ENCODE measurements around the gene PIK3IP1.
"Not testable (repeated sequence)": the region's sequence is repeated elsewhere in the genome, so short reads cannot be mapped to it uniquely, and the experiment has no call there.

PIK3IP1 gene

GRCh38 chr22:31248965-31249958, 43.0 kb downstream of the PIK3IP1 start:
- DNase-seq = no peak
- no peak for ATAC-seq

GRCh38 chr22:31248138-31248745, 44.0 kb downstream of the PIK3IP1 start:
- DNase-seq (peak; percentile 49), ATAC-seq (peak; percentile 90)

GRCh38 chr22:31247726-31248125, 44.6 kb downstream of the PIK3IP1 start:
- no peak for DNase-seq
- ATAC-seq = no peak

GRCh38 chr22:31246687-31247086, 45.6 kb downstream of the PIK3IP1 start:
- DNase-seq (no peak), ATAC-seq (no peak)

- DNase-seq, ATAC-seq: not testable (repeated sequence)
Measured at GRCh38 chr22:31245998-31246397, 46.3 kb downstream of the PIK3IP1 start.

GRCh38 chr22:31244943-31245451, 47.3 kb downstream of the PIK3IP1 start:
- ATAC-seq = no peak

GRCh38 chr22:31244046-31244942, 48.0 kb downstream of the PIK3IP1 start:
- DNase-seq (no peak), ATAC-seq (no peak)

More at GRCh38 chr22:31244943-31245451, 47.3 kb downstream of the PIK3IP1 start:
- no peak for DNase-seq

- no peak for DNase-seq
- no peak for ATAC-seq
Measured at GRCh38 chr22:31243339-31244045, 48.8 kb downstream of the PIK3IP1 start.

GRCh38 chr22:31241936-31242335, 50.4 kb downstream of the PIK3IP1 start:
- DNase-seq (no peak), ATAC-seq (no peak)

GRCh38 chr22:31241200-31241599, 51.1 kb downstream of the PIK3IP1 start:
- DNase-seq = no peak
- ATAC-seq = no peak

- ATAC-seq (no peak), DNase-seq (no peak)
Measured at GRCh38 chr22:31239771-31240370, 52.4 kb downstream of the PIK3IP1 start.

- ATAC-seq = no peak
- DNase-seq = no peak
Measured at GRCh38 chr22:31238057-31238456, 54.2 kb downstream of the PIK3IP1 start.

- ATAC-seq, DNase-seq: not testable (repeated sequence)
Measured at GRCh38 chr22:31236044-31236443, 56.2 kb downstream of the PIK3IP1 start.

GRCh38 chr22:31235081-31235480, 57.2 kb downstream of the PIK3IP1 start:
- DNase-seq (no peak), ATAC-seq (no peak)

GRCh38 chr22:31233001-31233400, 59.3 kb downstream of the PIK3IP1 start:
- no peak for ATAC-seq
- DNase-seq = no peak
